H9 (cell line): ENCODE results near the gene PDZRN4. TPM values are rescaled to one million over a fixed set of nuclear protein-coding genes. Genes with fewer than 3 reads are reported as not detected.

Experiments used
- DNase-seq: peaks from one replicate; pipeline ENCODE4 v3.0.0-alpha.2; 2017
- H2AFZ ChIP-seq: one replicate; pipeline ENCODE4 v1.6.1; 2013; ENCODE audit warnings: mild to moderate bottlenecking, low read length, control low read depth, moderate library complexity
- H2AK5ac ChIP-seq: 2 replicates; pipeline ENCODE4 v1.6.1; 2013; ENCODE audit warnings: low read length, control low read depth, mixed read lengths; ENCODE audit not compliant: insufficient read length
- H2BK120ac ChIP-seq: one replicate; pipeline ENCODE4 v1.6.1; 2013; ENCODE audit warnings: low read depth, mild to moderate bottlenecking, low read length, control low read depth, inconsistent platforms; ENCODE audit not compliant: poor library complexity, severe bottlenecking
- H2BK12ac ChIP-seq: 2 replicates; pipeline ENCODE4 v1.6.1; 2013; ENCODE audit warnings: low read length, control low read depth, mixed read lengths, low read depth; ENCODE audit not compliant: insufficient read length
- H2BK15ac ChIP-seq: 2 replicates; pipeline ENCODE4 v1.6.1; 2013; ENCODE audit warnings: low read depth, low read length, control low read depth
- H2BK20ac ChIP-seq: one replicate; pipeline ENCODE4 v1.6.1; 2013; ENCODE audit warnings: low read depth, mild to moderate bottlenecking, low read length, control low read depth, inconsistent platforms; ENCODE audit not compliant: poor library complexity, severe bottlenecking
- H2BK5ac ChIP-seq: 2 replicates; pipeline ENCODE4 v1.6.1; 2013; ENCODE audit warnings: low read length, control low read depth, mixed read lengths; ENCODE audit not compliant: insufficient read length
- H3K14ac ChIP-seq: 2 replicates; pipeline ENCODE4 v1.6.1; 2013; ENCODE audit warnings: low read length, control low read depth; ENCODE audit not compliant: insufficient read depth
- H3K18ac ChIP-seq: 2 replicates; pipeline ENCODE4 v1.6.1; 2013; ENCODE audit warnings: low read depth, mild to moderate bottlenecking, mixed read lengths, low read length, control low read depth; ENCODE audit not compliant: insufficient read length
- H3K23ac ChIP-seq: 2 replicates; pipeline ENCODE4 v1.6.1; 2013; ENCODE audit warnings: low read length, control low read depth, mixed read lengths, low read depth; ENCODE audit not compliant: insufficient read length
- H3K23me2 ChIP-seq: 2 replicates; pipeline ENCODE4 v1.6.1; 2013; ENCODE audit warnings: low read depth, mild to moderate bottlenecking, mixed read lengths, low read length, control low read depth; ENCODE audit not compliant: insufficient read length, poor library complexity, severe bottlenecking
- H3K27ac ChIP-seq: 2 replicates; pipeline ENCODE4 v1.5.1; 2013; ENCODE audit warnings: low read length, control low read depth, mixed read lengths, low read depth; ENCODE audit not compliant: insufficient read length
- H3K27me3 ChIP-seq: 2 replicates; pipeline ENCODE4 v1.6.1; 2013; ENCODE audit warnings: low read length, control low read depth, inconsistent platforms; ENCODE audit not compliant: insufficient read depth
- H3K4ac ChIP-seq: 2 replicates; pipeline ENCODE4 v1.6.1; 2013; ENCODE audit warnings: low read depth, mild to moderate bottlenecking, control low read depth, inconsistent platforms, low read length, moderate library complexity
- H3K4me1 ChIP-seq: 2 replicates; pipeline ENCODE4 v1.6.1; 2013; ENCODE audit warnings: low read length, control low read depth, inconsistent platforms; ENCODE audit not compliant: insufficient read depth
- H3K4me2 ChIP-seq: 2 replicates; pipeline ENCODE4 v1.6.1; 2013; ENCODE audit warnings: low read length, control low read depth, mixed read lengths; ENCODE audit not compliant: insufficient read length, insufficient read depth
- H3K56ac ChIP-seq: 2 replicates; pipeline ENCODE4 v1.6.1; 2013; ENCODE audit warnings: low read depth, mild to moderate bottlenecking, mixed read lengths, low read length, control low read depth; ENCODE audit not compliant: insufficient read length
- H3K79me1 ChIP-seq: 2 replicates; pipeline ENCODE4 v1.6.1; 2013; ENCODE audit warnings: low read depth, mild to moderate bottlenecking, moderate library complexity, low read length, control low read depth, inconsistent platforms; ENCODE audit not compliant: insufficient read depth, poor library complexity, severe bottlenecking
- H3K79me2 ChIP-seq: 2 replicates; pipeline ENCODE4 v1.6.1; 2013; ENCODE audit warnings: low read length, control low read depth, inconsistent platforms; ENCODE audit not compliant: insufficient read depth
- H3K9ac ChIP-seq: 2 replicates; pipeline ENCODE4 v1.6.1; 2013; ENCODE audit warnings: low read length, control low read depth, mixed read lengths; ENCODE audit not compliant: insufficient read length; ENCODE audit errors: extremely low read depth
- H3K9me3 ChIP-seq: one replicate; pipeline ENCODE4 v1.6.1; 2013; ENCODE audit warnings: low read depth, low read length, inconsistent platforms; ENCODE audit not compliant: control insufficient read depth
- H3T11ph ChIP-seq: one replicate; pipeline ENCODE4 v1.6.1; 2013; ENCODE audit warnings: mild to moderate bottlenecking, low read length, control low read depth, inconsistent platforms
- H4K20me1 ChIP-seq: one replicate; pipeline ENCODE4 v1.6.1; 2013; ENCODE audit not compliant: control insufficient read depth, insufficient read length, insufficient read depth
- H4K5ac ChIP-seq: 2 replicates; pipeline ENCODE4 v1.6.1; 2013; ENCODE audit warnings: low read depth, mild to moderate bottlenecking, mixed read lengths, low read length, control low read depth; ENCODE audit not compliant: insufficient read length
- H4K8ac ChIP-seq: replicated peaks from 2 replicates; pipeline ENCODE4 v1.6.1; 2013; ENCODE audit warnings: low read length, control low read depth, mixed read lengths, low read depth; ENCODE audit not compliant: insufficient read length
- H4K91ac ChIP-seq: 2 replicates; pipeline ENCODE4 v1.6.1; 2013; ENCODE audit warnings: low read depth, mild to moderate bottlenecking, moderate library complexity, mixed read lengths, low read length, control low read depth; ENCODE audit not compliant: insufficient read length
- H3K27ac Mint-ChIP-seq, 3 experiments: 2 replicates in 2 of 3; 3 replicates in 1 of 3; pipeline ENCODE4 v1.8.0; 2020 to 2021; ENCODE audit warnings: mixed read lengths in 3 of 3, mild to moderate bottlenecking in 1 of 3, moderate library complexity in 1 of 3
- H3K27me3 Mint-ChIP-seq: 2 replicates; pipeline ENCODE4 v1.8.0; 2021; ENCODE audit warnings: low read depth, mild to moderate bottlenecking, moderate library complexity, mixed read lengths
- H3K36me3 Mint-ChIP-seq, 3 experiments: 2 replicates in 2 of 3; 3 replicates in 1 of 3; pipeline ENCODE4 v1.8.0; 2020 to 2021; ENCODE audit warnings: low read depth in 3 of 3, mixed read lengths in 3 of 3; ENCODE audit not compliant: insufficient read depth in 1 of 3
- H3K4me1 Mint-ChIP-seq, 2 experiments: 2 replicates each; pipeline ENCODE4 v1.8.0; 2020; ENCODE audit warnings: mixed read lengths in 2 of 2
- H3K4me3 Mint-ChIP-seq, 2 experiments: 2 replicates in 1 of 2; 3 replicates in 1 of 2; pipeline ENCODE4 v1.8.0; 2020 to 2021; ENCODE audit warnings: mild to moderate bottlenecking in 2 of 2, mixed read lengths in 2 of 2, moderate library complexity in 1 of 2
- H3K9me3 Mint-ChIP-seq, 2 experiments: 2 replicates in 1 of 2; 3 replicates in 1 of 2; pipeline ENCODE4 v1.8.0; 2020; ENCODE audit warnings: mild to moderate bottlenecking in 2 of 2, mixed read lengths in 2 of 2, moderate library complexity in 1 of 2
- total RNA-seq: library from RNA; stranded (reverse); gene quantifications from 2 replicates; pipeline ENCODE4 v1.2.1, GENCODE V29; 2021
- TF ChIP-seq, protein P1 (sequence below): fragments of 200-600 bp; sonication (generic); conservative IDR thresholded peaks from 3 replicates; pipeline ENCODE4 v1.8.0; 2021; ENCODE audit warnings: antibody characterized with exemption, mild to moderate bottlenecking

Gene PDZRN4
- total RNA-seq, 1 experiment from 2014 or later = not detected

GRCh38 chr12:41442896-41443295, 254.8 kb downstream of the PDZRN4 start:
- no peak overlapping the region for H4K5ac ChIP-seq
- H3K56ac ChIP-seq = no peak overlapping the region
- H4K20me1 ChIP-seq = no peaks in the 10 kb centered on the region
- no peak overlapping the region for H2BK5ac ChIP-seq
- H3K9me3 Mint-ChIP-seq = no peaks in the 10 kb centered on the region
- H2BK20ac ChIP-seq = no peak overlapping the region
- H2BK12ac ChIP-seq = no peak overlapping the region
- H3K4me2 ChIP-seq = no peak overlapping the region
- H3K4me1 Mint-ChIP-seq = peaks cover 14 to 17% of the 10 kb centered on the region in 2 experiments
- no peak overlapping the region for H4K91ac ChIP-seq
- no peaks in the 10 kb centered on the region for H3K79me2 ChIP-seq
- no peaks in the 10 kb centered on the region for H3K27me3 Mint-ChIP-seq
- H3K9me3 ChIP-seq = no peaks in the 10 kb centered on the region
- H3K27ac ChIP-seq = no peak overlapping the region
- H3K18ac ChIP-seq = no peak overlapping the region
- no peak overlapping the region for H3K9ac ChIP-seq
- no peak overlapping the region for H4K8ac ChIP-seq
- no peak overlapping the region for H3K14ac ChIP-seq
- no peak for DNase-seq
- no peak overlapping the region for H3K23ac ChIP-seq
- TF ChIP-seq, protein P1, sequence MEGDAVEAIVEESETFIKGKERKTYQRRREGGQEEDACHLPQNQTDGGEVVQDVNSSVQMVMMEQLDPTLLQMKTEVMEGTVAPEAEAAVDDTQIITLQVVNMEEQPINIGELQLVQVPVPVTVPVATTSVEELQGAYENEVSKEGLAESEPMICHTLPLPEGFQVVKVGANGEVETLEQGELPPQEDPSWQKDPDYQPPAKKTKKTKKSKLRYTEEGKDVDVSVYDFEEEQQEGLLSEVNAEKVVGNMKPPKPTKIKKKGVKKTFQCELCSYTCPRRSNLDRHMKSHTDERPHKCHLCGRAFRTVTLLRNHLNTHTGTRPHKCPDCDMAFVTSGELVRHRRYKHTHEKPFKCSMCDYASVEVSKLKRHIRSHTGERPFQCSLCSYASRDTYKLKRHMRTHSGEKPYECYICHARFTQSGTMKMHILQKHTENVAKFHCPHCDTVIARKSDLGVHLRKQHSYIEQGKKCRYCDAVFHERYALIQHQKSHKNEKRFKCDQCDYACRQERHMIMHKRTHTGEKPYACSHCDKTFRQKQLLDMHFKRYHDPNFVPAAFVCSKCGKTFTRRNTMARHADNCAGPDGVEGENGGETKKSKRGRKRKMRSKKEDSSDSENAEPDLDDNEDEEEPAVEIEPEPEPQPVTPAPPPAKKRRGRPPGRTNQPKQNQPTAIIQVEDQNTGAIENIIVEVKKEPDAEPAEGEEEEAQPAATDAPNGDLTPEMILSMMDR = no peak
- H3K27me3 ChIP-seq = no peaks in the 10 kb centered on the region
- no peak overlapping the region for H3K4ac ChIP-seq
- no peaks in the 10 kb centered on the region for H3K36me3 Mint-ChIP-seq
- no peak overlapping the region for H3T11ph ChIP-seq
- H2BK15ac ChIP-seq = no peak overlapping the region
- H2AFZ ChIP-seq = no peak overlapping the region
- no peak overlapping the region for H2AK5ac ChIP-seq
- no peak overlapping the region for H3K27ac Mint-ChIP-seq
- no peak overlapping the region for H3K4me3 Mint-ChIP-seq
- H3K23me2 ChIP-seq = no peaks in the 10 kb centered on the region
- no peaks in the 10 kb centered on the region for H3K4me1 ChIP-seq
- H3K79me1 ChIP-seq = no peaks in the 10 kb centered on the region
- H2BK120ac ChIP-seq = no peak overlapping the region
